Esophagus squamous epithelium (tissue), 5 donors: ENCODE data around the gene IQSEC1. TPM values are rescaled to one million over a fixed set of nuclear protein-coding genes. Genes with fewer than 3 reads are reported as not detected.

Experiments used
- DNase-seq: peaks from one replicate; lab custom pipeline; 2025; lab: John Stamatoyannopoulos, UW
- H3K27ac ChIP-seq, 4 donors: fragments of 200-600 bp; sonication (generic); one replicate each; pipeline ENCODE4 v1.5.1; 2016 to 2019; ENCODE audit warnings: mild to moderate bottlenecking in 1 of 4
- H3K27me3 ChIP-seq, 4 donors: fragments of 200-600 bp; sonication (generic); 1 replicate in 3 of 4; 2 replicates in 1 of 4; pipeline versions ENCODE4 v1.5.1 to v1.6.0; 2017 to 2021; ENCODE audit warnings: antibody characterized with exemption in 1 of 4
- H3K36me3 ChIP-seq, 3 donors: fragments of 200-600 bp; sonication (generic); one replicate each; pipeline ENCODE4 v1.5.1; 2016 to 2019
- H3K4me1 ChIP-seq, 3 donors: fragments of 200-600 bp; sonication (generic); one replicate each; pipeline ENCODE4 v1.5.1; 2017 to 2019
- H3K4me3 ChIP-seq, 4 donors: fragments of 200-600 bp; sonication (generic); 1 replicate in 3 of 4; 2 replicates in 1 of 4; pipeline ENCODE4 v1.5.1; 2016 to 2019; ENCODE audit warnings: mild to moderate bottlenecking in 2 of 4, moderate library complexity in 1 of 4
- H3K9me3 ChIP-seq, 3 donors: fragments of 200-600 bp; sonication (generic); one replicate each; pipeline ENCODE4 v1.5.1; 2016 to 2019
- CTCF ChIP-seq, 6 experiments: fragments of 450-650 bp in 4 of 6; fragments of 200-600 bp in 2 of 6; sonication (generic) in 2 of 6; IDR thresholded peaks; one replicate each; pipeline ENCODE4 v1.5.1; 2016 to 2019; ENCODE audit warnings: antibody characterized with exemption in 6 of 6, mild to moderate bottlenecking in 4 of 6, moderate library complexity in 4 of 6
- POLR2A ChIP-seq, 4 donors: fragments of 450-650 bp; IDR thresholded peaks; one replicate each; pipeline ENCODE4 v1.6.1; 2017; ENCODE audit warnings: antibody characterized with exemption in 4 of 4, mild to moderate bottlenecking in 4 of 4, moderate library complexity in 3 of 4
- WGBS, 2 donors: methylation state at CpG; one replicate each; pipeline ENCODE4 v1.1.5; 2018; 5-methylcytosine and 5-hydroxymethylcytosine counted together
- intact Hi-C: fragments of 100-400 bp; cut with DNase I; formaldehyde crosslinking; loops from one replicate; pipeline ENCODE4 v1.15.0; 2022
- total RNA-seq, 4 donors: library from RNA; depleted of rRNA; stranded (reverse); fragments of >200 nt; gene quantifications; one replicate each; pipeline ENCODE4 v1.1.0, GENCODE V29; 2016
- donor health status: DM: yes; HTN: yes; CAD: no.

The IQSEC1 gene
- total RNA-seq, 4 donors from 2014 or later, result 7.3 to 27.1 (median 10.7) TPM

DNA sequence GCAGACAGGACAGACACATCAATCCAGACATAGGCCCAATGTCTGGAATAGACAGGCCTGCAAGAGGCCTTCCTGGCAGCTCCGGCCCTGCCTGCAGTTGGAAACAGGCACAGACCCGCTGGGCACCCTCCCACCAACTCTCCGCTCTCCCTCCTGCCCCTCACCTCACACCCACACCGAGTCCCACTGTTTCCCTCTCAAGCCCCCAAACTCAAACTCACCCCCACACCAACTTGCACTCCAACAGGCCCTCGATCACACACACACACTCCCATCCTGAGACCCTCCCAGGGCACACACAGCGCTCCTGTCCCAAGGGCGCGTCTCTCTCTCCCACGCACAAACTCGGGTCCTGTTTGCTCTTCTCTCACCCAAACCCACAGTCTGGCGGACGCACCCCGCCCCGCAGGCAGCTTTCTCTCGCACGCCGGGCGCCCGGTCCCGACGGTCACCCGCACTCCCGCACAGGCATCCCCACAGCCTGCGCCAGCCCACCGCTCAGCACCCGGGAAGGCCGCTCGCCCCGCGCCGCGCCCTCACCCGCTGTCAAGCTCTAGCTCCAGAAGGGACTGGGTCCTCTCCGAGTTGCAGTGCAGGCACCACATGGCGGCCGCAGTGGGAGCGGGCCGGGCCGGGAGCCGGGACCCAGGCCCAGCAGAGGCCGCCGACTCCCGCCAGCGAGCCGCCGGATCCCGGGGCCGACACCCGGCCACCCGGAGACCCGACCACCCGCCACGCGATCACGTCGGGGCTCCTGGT is 106.2 kb downstream of the IQSEC1 start:
- TF ChIP-seq CTCF (IDR thresholded peaks at IDR 0.05) (no peak), POLR2A (IDR thresholded peaks at IDR 0.05) (peak in 1 of 4 donors; percentile 47)
- H3K9me3 ChIP-seq, result no peaks in the 10 kb centered on the region
- WGBS, 2 donors, result 23 to 25% methylated on average over 10 to 14 of the region's 56 CpGs
- H3K4me3 ChIP-seq, result peak overlapping the region; percentile 51 to 84 (median 76)
- no peak for DNase-seq
- H3K27ac ChIP-seq, result peak overlapping the region; percentile 51 to 87 (median 80)
- H3K36me3 ChIP-seq, result no peaks in the 10 kb centered on the region
- peaks cover 45 to 76% (median 57%) of the 10 kb centered on the region in 3 donors for H3K4me1 ChIP-seq
- H3K27me3 ChIP-seq, result no peaks in the 10 kb centered on the region
- intact Hi-C loops, result no loop called here

- Histone ChIP-seq H3K4me3 (peak overlapping the region; percentile 51 to 84 (median 76)), H3K4me1 (peaks cover 45 to 84% (median 64%) of the 10 kb centered on the region in 3 donors), H3K27me3 (no peaks in the 10 kb centered on the region), H3K27ac (peak overlapping the region in 3 of 4 donors; percentile 51 to 87 (median 79)), H3K36me3 (no peaks in the 10 kb centered on the region), H3K9me3 (no peaks in the 10 kb centered on the region)
- TF ChIP-seq POLR2A (IDR thresholded peaks at IDR 0.05), result no peak
- TF ChIP-seq CTCF (IDR thresholded peaks at IDR 0.05), result no peak
- intact Hi-C loops, result no loop called here
- no peak for DNase-seq
- WGBS, 2 donors, result 59% methylated on average over 9 of the region's 11 CpGs; no CpG with 5 or more reads in 1 of the 2 donors
Measured at GRCh38 chr3:12965999-12966846, 107.0 kb downstream of the IQSEC1 start.

- peak overlapping the region in 3 of 4 donors; percentile 22 to 63 (median 43) for H3K27ac ChIP-seq
- no peak for TF ChIP-seq CTCF (IDR thresholded peaks at IDR 0.05)
- no peak for TF ChIP-seq POLR2A (IDR thresholded peaks at IDR 0.05)
- peaks cover 49 to 97% (median 76%) of the 10 kb centered on the region in 3 donors for H3K4me1 ChIP-seq
- H3K36me3 ChIP-seq, result no peaks in the 10 kb centered on the region
- no peak for DNase-seq
- intact Hi-C loops, result no loop called here
- H3K4me3 ChIP-seq, result no peak overlapping the region
- H3K27me3 ChIP-seq, result no peaks in the 10 kb centered on the region
- no peaks in the 10 kb centered on the region for H3K9me3 ChIP-seq
- 75 to 79% methylated on average over 5 to 9 of the region's 11 CpGs for WGBS, 2 donors
Measured at GRCh38 chr3:12964711-12965612, 108.3 kb downstream of the IQSEC1 start.

GRCh38 chr3:12963922-12964701 is 109.1 kb downstream of the IQSEC1 start:
- Histone ChIP-seq H3K36me3 (no peaks in the 10 kb centered on the region), H3K27me3 (no peaks in the 10 kb centered on the region), H3K9me3 (no peaks in the 10 kb centered on the region), H3K4me3 (no peak overlapping the region), H3K27ac (peak overlapping the region in 3 of 4 donors; percentile 22 to 63 (median 43)), H3K4me1 (peaks cover 49 to 97% (median 81%) of the 10 kb centered on the region in 3 donors)
- TF ChIP-seq CTCF (IDR thresholded peaks at IDR 0.05), result no peak
- no peak for TF ChIP-seq POLR2A (IDR thresholded peaks at IDR 0.05)
- no peak for DNase-seq
- intact Hi-C loops, result no loop called here
- WGBS, 2 donors, result 42 to 55% methylated on average over 4 to 8 of the region's 8 CpGs
